ENCODE measurements around the gene DDC. TPM values are rescaled to one million over a fixed set of nuclear protein-coding genes. Genes with fewer than 3 reads are reported as not detected.

DDC gene
- total RNA-seq, 1 experiment from 2014 or later: 87.0 TPM

DNA sequence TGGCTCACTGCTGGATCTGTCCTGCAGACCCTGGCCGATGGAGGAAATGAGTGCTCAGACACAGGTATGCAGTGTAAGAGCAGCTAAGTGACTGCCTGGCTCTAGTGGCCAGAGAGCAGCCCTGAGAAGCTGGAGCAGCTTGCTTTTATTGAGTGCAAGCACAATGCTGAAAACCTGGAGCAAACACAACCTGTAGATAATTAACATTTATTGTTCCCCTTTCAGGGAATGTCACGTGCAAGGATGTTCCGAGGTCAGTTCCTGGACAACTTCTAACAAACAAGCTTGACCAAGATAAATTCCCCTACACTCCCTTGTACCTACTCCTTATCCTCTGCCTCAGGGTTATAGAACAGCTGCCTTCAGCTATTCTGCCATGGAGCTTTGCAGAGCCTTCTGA is 31.3 kb downstream of the DDC start:
- Mint-ChIP-seq H3K27me3 (ENCODE audit: insufficient read depth, unreplicated experiment) (no peaks in the 10 kb centered on the region), H3K27ac (ENCODE audit: unreplicated experiment) (peak overlapping the region; percentile 28), H3K36me3 (ENCODE audit: insufficient read depth, unreplicated experiment) (peaks cover 39% of the 10 kb centered on the region), H3K4me1 (ENCODE audit: low read depth, unreplicated experiment) (peaks cover 38% of the 10 kb centered on the region), H3K4me3 (ENCODE audit: unreplicated experiment) (no peak overlapping the region), H3K9me3 (ENCODE audit: unreplicated experiment) (no peaks in the 10 kb centered on the region)
- Histone ChIP-seq H3K4me3 (ENCODE audit: low read depth, low read length) (no peak overlapping the region), H3K36me3 (ENCODE audit: control insufficient read depth, insufficient read depth, low read length) (peaks cover 4% of the 10 kb centered on the region; the same call in 1 of the 2 replicates), H3K27me3 (replicated peaks; ENCODE audit: control insufficient read depth, insufficient read depth, low read length) (no peaks in the 10 kb centered on the region), H3K9me3 (peaks cover 5% of the 10 kb centered on the region), H3K4me1 (peaks cover 70% of the 10 kb centered on the region)
- CTCF ChIA-PET: interaction anchor here (0.7 to 1.2 kb wide), 3 partner anchors 18 to 785 kb away, joined by 3 to 4 read pairs (median 4); no protein-coding TSS in a partner anchor
- BruUV-seq (replicated peaks): no TSS peak
- peak; percentile 69 to 81 for DNase-seq
- POLR2A ChIA-PET: interaction anchor here (1.9 kb wide), 1 partner anchor 32 kb away, joined by 8 read pairs; the partner anchor contains the start of gene DDC
- intact Hi-C loops (cut with micrococcal nuclease; ENCODE audit: unreplicated experiment): loop anchor here (2.0 kb wide), 2 partner anchors 41 to 57 kb away; no protein-coding TSS in a partner anchor
- TF ChIP-seq, protein P1, sequence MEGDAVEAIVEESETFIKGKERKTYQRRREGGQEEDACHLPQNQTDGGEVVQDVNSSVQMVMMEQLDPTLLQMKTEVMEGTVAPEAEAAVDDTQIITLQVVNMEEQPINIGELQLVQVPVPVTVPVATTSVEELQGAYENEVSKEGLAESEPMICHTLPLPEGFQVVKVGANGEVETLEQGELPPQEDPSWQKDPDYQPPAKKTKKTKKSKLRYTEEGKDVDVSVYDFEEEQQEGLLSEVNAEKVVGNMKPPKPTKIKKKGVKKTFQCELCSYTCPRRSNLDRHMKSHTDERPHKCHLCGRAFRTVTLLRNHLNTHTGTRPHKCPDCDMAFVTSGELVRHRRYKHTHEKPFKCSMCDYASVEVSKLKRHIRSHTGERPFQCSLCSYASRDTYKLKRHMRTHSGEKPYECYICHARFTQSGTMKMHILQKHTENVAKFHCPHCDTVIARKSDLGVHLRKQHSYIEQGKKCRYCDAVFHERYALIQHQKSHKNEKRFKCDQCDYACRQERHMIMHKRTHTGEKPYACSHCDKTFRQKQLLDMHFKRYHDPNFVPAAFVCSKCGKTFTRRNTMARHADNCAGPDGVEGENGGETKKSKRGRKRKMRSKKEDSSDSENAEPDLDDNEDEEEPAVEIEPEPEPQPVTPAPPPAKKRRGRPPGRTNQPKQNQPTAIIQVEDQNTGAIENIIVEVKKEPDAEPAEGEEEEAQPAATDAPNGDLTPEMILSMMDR (IDR thresholded peaks at IDR 0.05; ENCODE audit: insufficient read depth in 1 of 2, low read depth in 1 of 2, low read length in 1 of 2, severe bottlenecking in 1 of 2, unreplicated experiment in 1 of 2): no peak

DNA sequence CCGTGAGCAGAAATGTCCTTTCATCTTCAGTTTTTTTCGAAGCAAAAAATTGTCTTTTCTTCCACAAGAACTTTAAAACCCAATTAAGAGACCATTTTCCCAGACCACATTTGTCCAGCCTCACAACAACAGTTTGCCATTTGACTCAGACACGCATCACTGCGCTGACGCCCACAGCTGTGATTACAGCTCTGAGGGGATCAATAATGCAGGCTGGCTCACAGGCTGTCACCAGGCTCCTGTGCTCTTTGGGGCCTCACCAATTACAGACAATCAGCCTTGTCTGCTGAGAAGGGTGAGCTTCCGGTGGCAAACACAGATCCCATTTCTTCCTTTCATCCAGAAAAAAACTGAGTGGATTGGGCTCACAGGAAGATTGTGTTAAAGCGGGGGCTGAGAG is 33.3 kb downstream of the DDC start:
- peak overlapping the region; percentile 55 for H3K4me3 Mint-ChIP-seq (ENCODE audit: unreplicated experiment)

DNA sequence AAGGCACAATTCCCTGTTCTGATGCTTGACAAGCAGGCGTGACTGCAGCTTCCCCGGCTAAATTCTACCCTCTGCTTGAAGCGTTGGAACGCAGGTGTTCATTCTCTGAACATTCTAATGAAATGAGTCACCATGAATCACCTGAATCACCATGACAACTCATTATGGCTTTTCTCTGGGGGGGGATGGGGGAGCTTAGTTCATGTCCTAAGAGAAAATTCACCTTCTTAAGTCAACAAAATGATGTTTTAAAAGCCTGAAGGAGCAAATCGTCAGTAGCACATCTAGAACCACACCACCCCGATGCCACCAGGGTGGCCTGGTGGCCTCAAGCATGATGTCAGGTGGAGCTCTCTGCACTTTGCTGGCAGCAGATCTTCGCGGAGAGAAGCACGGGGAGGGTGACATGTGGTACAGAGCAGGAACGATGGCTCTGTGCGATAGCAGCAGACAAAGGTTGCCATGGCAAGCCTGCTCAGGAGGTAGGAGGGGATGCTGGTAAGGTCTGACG is 33.7 kb downstream of the DDC start:
- H3K36me3 Mint-ChIP-seq (ENCODE audit: insufficient read depth, unreplicated experiment): peaks cover 50% of the 10 kb centered on the region
- H3K27me3 ChIP-seq (replicated peaks; ENCODE audit: control insufficient read depth, insufficient read depth, low read length): no peaks in the 10 kb centered on the region
- H3K4me3 Mint-ChIP-seq (ENCODE audit: unreplicated experiment): peak overlapping the region; percentile 55
- peaks cover 53% of the 10 kb centered on the region for H3K4me1 Mint-ChIP-seq (ENCODE audit: low read depth, unreplicated experiment)
- peaks cover 5% of the 10 kb centered on the region for H3K9me3 ChIP-seq
- no TSS peak for BruUV-seq (replicated peaks)
- peak; percentile 84 to 87 for DNase-seq
- no peaks in the 10 kb centered on the region for H3K9me3 Mint-ChIP-seq (ENCODE audit: unreplicated experiment)
- peak overlapping the region; percentile 93 for H3K27ac Mint-ChIP-seq (ENCODE audit: unreplicated experiment)
- ChIA-PET CTCF (interaction anchor here (0.6 kb wide), 1 partner anchor 79 kb away, joined by 3 read pairs; no protein-coding TSS in a partner anchor), POLR2A (interaction anchor here (0.7 kb wide), 1 partner anchor 23 kb away, joined by 3 read pairs; no protein-coding TSS in a partner anchor)
- no peaks in the 10 kb centered on the region for H3K27me3 Mint-ChIP-seq (ENCODE audit: insufficient read depth, unreplicated experiment)
- intact Hi-C loops (cut with micrococcal nuclease; ENCODE audit: unreplicated experiment): loop anchor here (1.0 kb wide), 3 partner anchors 25 to 63 kb away; partner anchors contain the start of gene DDC
- H3K36me3 ChIP-seq (ENCODE audit: control insufficient read depth, insufficient read depth, low read length): peaks cover 6% of the 10 kb centered on the region
- H3K4me3 ChIP-seq (ENCODE audit: low read depth, low read length): no peak overlapping the region
- H3K4me1 ChIP-seq: peaks cover 81% of the 10 kb centered on the region
- TF ChIP-seq, protein P1 (IDR thresholded peaks at IDR 0.05; ENCODE audit: insufficient read depth in 1 of 2, low read depth in 1 of 2, low read length in 1 of 2, severe bottlenecking in 1 of 2, unreplicated experiment in 1 of 2): no peak

More for the DNA sequence above, 33.3 kb downstream of the DDC start:
- H3K4me1 Mint-ChIP-seq (ENCODE audit: low read depth, unreplicated experiment): peaks cover 53% of the 10 kb centered on the region
- POLR2A ChIA-PET: interaction anchor here (0.7 kb wide), 1 partner anchor 23 kb away, joined by 3 read pairs; no protein-coding TSS in a partner anchor
- TF ChIP-seq, protein P1 (IDR thresholded peaks at IDR 0.05; ENCODE audit: insufficient read depth in 1 of 2, low read depth in 1 of 2, low read length in 1 of 2, severe bottlenecking in 1 of 2, unreplicated experiment in 1 of 2): no peak
- TSS peak; percentile 77 for BruUV-seq (replicated peaks)
- Histone ChIP-seq H3K4me3 (ENCODE audit: low read depth, low read length) (no peak overlapping the region), H3K9me3 (peaks cover 5% of the 10 kb centered on the region), H3K27me3 (replicated peaks; ENCODE audit: control insufficient read depth, insufficient read depth, low read length) (no peaks in the 10 kb centered on the region), H3K4me1 (peaks cover 81% of the 10 kb centered on the region), H3K36me3 (ENCODE audit: control insufficient read depth, insufficient read depth, low read length) (peaks cover 6% of the 10 kb centered on the region)
- peaks cover 50% of the 10 kb centered on the region for H3K36me3 Mint-ChIP-seq (ENCODE audit: insufficient read depth, unreplicated experiment)
- H3K9me3 Mint-ChIP-seq (ENCODE audit: unreplicated experiment): no peaks in the 10 kb centered on the region
- CTCF ChIA-PET: no interaction called here
- DNase-seq: no peak
- no peaks in the 10 kb centered on the region for H3K27me3 Mint-ChIP-seq (ENCODE audit: insufficient read depth, unreplicated experiment)
- intact Hi-C loops (cut with micrococcal nuclease; ENCODE audit: unreplicated experiment): loop anchor here (1.0 kb wide), 3 partner anchors 24 to 64 kb away; partner anchors contain the start of gene DDC
- H3K27ac Mint-ChIP-seq (ENCODE audit: unreplicated experiment): peak overlapping the region; percentile 93

All from Caco-2 (cell line).